Astrocyte (in vitro differentiated cells and primary cell): Measurements from ENCODE around the gene DSCAM. TPM values are rescaled to one million over a fixed set of nuclear protein-coding genes. Genes with fewer than 3 reads are reported as not detected.

Experiments used
- DNase-seq: peaks from one replicate; pipeline ENCODE4 v3.0.0-alpha.2; 2010; ENCODE audit warnings: low read depth
- FAIRE-seq: peaks from 2 replicates; lab custom pipeline; 2011; peaks lifted over from hg19 to GRCh38; lab: Jason Lieb, UNC
- H2AFZ ChIP-seq: 2 replicates; pipeline ENCODE4 v1.6.0; 2012; ENCODE audit warnings: low read depth, low read length, inconsistent platforms
- H3K27ac ChIP-seq: 2 replicates; pipeline ENCODE4 v1.5.1; 2011; ENCODE audit warnings: low read depth, low read length, inconsistent platforms
- H3K27me3 ChIP-seq: 2 replicates; pipeline ENCODE4 v1.6.0; 2011; ENCODE audit warnings: low read length, inconsistent platforms; ENCODE audit not compliant: insufficient read depth
- H3K36me3 ChIP-seq: 2 replicates; pipeline ENCODE4 v1.5.1; 2011; ENCODE audit warnings: low read length, inconsistent platforms; ENCODE audit not compliant: insufficient read depth
- H3K4me1 ChIP-seq: 2 replicates; pipeline ENCODE4 v1.5.1; 2011; ENCODE audit warnings: low read length, inconsistent platforms; ENCODE audit not compliant: insufficient read depth
- H3K4me2 ChIP-seq: 2 replicates; pipeline ENCODE4 v1.6.0; 2012; ENCODE audit warnings: low read length, inconsistent platforms
- H3K4me3 ChIP-seq: 2 replicates; pipeline ENCODE4 v1.5.1; 2011; ENCODE audit warnings: low read depth, mild to moderate bottlenecking, low read length, inconsistent platforms; ENCODE audit not compliant: insufficient read depth
- H3K79me2 ChIP-seq: 2 replicates; pipeline ENCODE4 v1.6.0; 2012; ENCODE audit warnings: mild to moderate bottlenecking, low read length, inconsistent platforms; ENCODE audit not compliant: insufficient read depth
- H3K9ac ChIP-seq: 2 replicates; pipeline ENCODE4 v1.6.0; 2012; ENCODE audit warnings: mild to moderate bottlenecking, low read length, inconsistent platforms
- H3K9me3 ChIP-seq: 2 replicates; pipeline ENCODE4 v1.5.1; 2012; ENCODE audit warnings: low read depth, mild to moderate bottlenecking, low read length, inconsistent platforms; ENCODE audit not compliant: insufficient read depth
- H4K20me1 ChIP-seq: 2 replicates; pipeline ENCODE4 v1.6.0; 2012; ENCODE audit warnings: low read length, inconsistent platforms; ENCODE audit not compliant: insufficient read depth
- H3K27ac Mint-ChIP-seq: one replicate; pipeline ENCODE4 v1.8.0; 2021; ENCODE audit warnings: mild to moderate bottlenecking, mixed read lengths; ENCODE audit not compliant: unreplicated experiment
- H3K27me3 Mint-ChIP-seq: one replicate; pipeline ENCODE4 v1.8.0; 2021; ENCODE audit warnings: low read depth, mixed read lengths; ENCODE audit not compliant: unreplicated experiment
- H3K36me3 Mint-ChIP-seq: one replicate; pipeline ENCODE4 v1.8.0; 2021; ENCODE audit warnings: low read depth, mixed read lengths; ENCODE audit not compliant: unreplicated experiment
- H3K4me1 Mint-ChIP-seq: one replicate; pipeline ENCODE4 v1.8.0; 2021; ENCODE audit warnings: low read depth, mixed read lengths; ENCODE audit not compliant: unreplicated experiment
- H3K4me3 Mint-ChIP-seq: one replicate; pipeline ENCODE4 v1.8.0; 2021; ENCODE audit warnings: mild to moderate bottlenecking, moderate library complexity, mixed read lengths; ENCODE audit not compliant: unreplicated experiment
- H3K9me3 Mint-ChIP-seq: one replicate; pipeline ENCODE4 v1.8.0; 2021; ENCODE audit warnings: mild to moderate bottlenecking, mixed read lengths; ENCODE audit not compliant: unreplicated experiment
- EZH2 ChIP-seq: IDR thresholded peaks from 2 replicates; pipeline ENCODE4 v1.6.1; 2012; ENCODE audit warnings: mild to moderate bottlenecking, low read length, inconsistent platforms; ENCODE audit not compliant: insufficient read depth
- total RNA-seq: library from RNA; stranded (reverse); gene quantifications from 2 replicates; pipeline ENCODE4 v1.2.1, GENCODE V29; 2021
- TF ChIP-seq, protein P1 (sequence below): IDR thresholded peaks from 2 replicates; pipeline ENCODE4 v1.5.1; 2011; ENCODE audit warnings: low read depth, mild to moderate bottlenecking, inconsistent platforms, low read length, moderate library complexity; ENCODE audit not compliant: insufficient read depth

The DSCAM gene
- total RNA-seq, 1 donor from 2014 or later: 0.18 TPM

GRCh38 chr21:40436261-40436660 lies 410.7 kb downstream of the DSCAM start:
- Histone ChIP-seq H3K4me3 (no peak overlapping the region), H2AFZ (no peak overlapping the region), H3K27ac (no peak overlapping the region), H3K27me3 (no peaks in the 10 kb centered on the region), H3K79me2 (no peaks in the 10 kb centered on the region), H3K4me1 (no peaks in the 10 kb centered on the region), H3K36me3 (no peaks in the 10 kb centered on the region), H3K9me3 (peaks cover 4% of the 10 kb centered on the region), H4K20me1 (no peaks in the 10 kb centered on the region), H3K4me2 (no peak overlapping the region), H3K9ac (no peak overlapping the region)
- H3K36me3 Mint-ChIP-seq: no peaks in the 10 kb centered on the region
- no peak overlapping the region for H3K4me3 Mint-ChIP-seq
- no peaks in the 10 kb centered on the region for H3K4me1 Mint-ChIP-seq
- no peak overlapping the region for H3K27ac Mint-ChIP-seq
- FAIRE-seq: no peak
- no peaks in the 10 kb centered on the region for H3K9me3 Mint-ChIP-seq
- H3K27me3 Mint-ChIP-seq: no peaks in the 10 kb centered on the region
- no peak for TF ChIP-seq EZH2
- TF ChIP-seq, protein P1, sequence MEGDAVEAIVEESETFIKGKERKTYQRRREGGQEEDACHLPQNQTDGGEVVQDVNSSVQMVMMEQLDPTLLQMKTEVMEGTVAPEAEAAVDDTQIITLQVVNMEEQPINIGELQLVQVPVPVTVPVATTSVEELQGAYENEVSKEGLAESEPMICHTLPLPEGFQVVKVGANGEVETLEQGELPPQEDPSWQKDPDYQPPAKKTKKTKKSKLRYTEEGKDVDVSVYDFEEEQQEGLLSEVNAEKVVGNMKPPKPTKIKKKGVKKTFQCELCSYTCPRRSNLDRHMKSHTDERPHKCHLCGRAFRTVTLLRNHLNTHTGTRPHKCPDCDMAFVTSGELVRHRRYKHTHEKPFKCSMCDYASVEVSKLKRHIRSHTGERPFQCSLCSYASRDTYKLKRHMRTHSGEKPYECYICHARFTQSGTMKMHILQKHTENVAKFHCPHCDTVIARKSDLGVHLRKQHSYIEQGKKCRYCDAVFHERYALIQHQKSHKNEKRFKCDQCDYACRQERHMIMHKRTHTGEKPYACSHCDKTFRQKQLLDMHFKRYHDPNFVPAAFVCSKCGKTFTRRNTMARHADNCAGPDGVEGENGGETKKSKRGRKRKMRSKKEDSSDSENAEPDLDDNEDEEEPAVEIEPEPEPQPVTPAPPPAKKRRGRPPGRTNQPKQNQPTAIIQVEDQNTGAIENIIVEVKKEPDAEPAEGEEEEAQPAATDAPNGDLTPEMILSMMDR: no peak
- DNase-seq: no peak

DNA sequence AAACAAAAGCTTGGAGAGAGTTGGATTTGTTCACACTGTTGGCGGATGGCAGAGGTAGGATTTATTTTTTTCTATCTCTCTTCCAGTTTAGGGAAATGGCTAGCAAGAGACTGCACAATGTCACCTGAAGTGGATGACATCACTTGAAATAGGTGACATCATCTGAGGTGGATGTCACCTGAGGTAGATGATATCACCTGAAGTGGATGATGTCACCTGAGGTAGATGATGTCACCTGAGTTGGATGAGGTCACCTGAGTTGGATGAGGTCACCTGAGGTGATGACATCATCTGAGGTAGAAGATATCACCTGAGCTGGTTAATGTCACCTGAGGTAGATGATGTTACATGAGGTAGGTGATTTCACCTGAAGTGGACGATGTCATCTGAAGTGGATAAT lies 413.4 kb downstream of the DSCAM start:
- Histone ChIP-seq H3K9ac (no peak overlapping the region), H3K79me2 (no peaks in the 10 kb centered on the region), H3K27me3 (no peaks in the 10 kb centered on the region), H2AFZ (no peak overlapping the region), H3K36me3 (no peaks in the 10 kb centered on the region), H3K27ac (no peak overlapping the region), H3K4me1 (no peaks in the 10 kb centered on the region), H3K4me3 (no peak overlapping the region), H3K9me3 (peaks cover 4% of the 10 kb centered on the region), H3K4me2 (no peak overlapping the region), H4K20me1 (no peaks in the 10 kb centered on the region)
- no peaks in the 10 kb centered on the region for H3K36me3 Mint-ChIP-seq
- FAIRE-seq (no peak), DNase-seq (no peak)
- H3K27me3 Mint-ChIP-seq: no peaks in the 10 kb centered on the region
- no peaks in the 10 kb centered on the region for H3K4me1 Mint-ChIP-seq
- H3K9me3 Mint-ChIP-seq: no peaks in the 10 kb centered on the region
- H3K4me3 Mint-ChIP-seq: no peak overlapping the region
- H3K27ac Mint-ChIP-seq: no peak overlapping the region
- no peak for TF ChIP-seq EZH2
- TF ChIP-seq, protein P1: no peak

- no peak overlapping the region for H3K4me3 Mint-ChIP-seq
- H4K20me1 ChIP-seq: no peaks in the 10 kb centered on the region
- H3K79me2 ChIP-seq: no peaks in the 10 kb centered on the region
- no peak overlapping the region for H3K27ac Mint-ChIP-seq
- no peak overlapping the region for H3K9ac ChIP-seq
- no peaks in the 10 kb centered on the region for H3K4me1 Mint-ChIP-seq
- H3K36me3 ChIP-seq: no peaks in the 10 kb centered on the region
- H3K9me3 Mint-ChIP-seq: peaks cover 6% of the 10 kb centered on the region
- no peak overlapping the region for H2AFZ ChIP-seq
- H3K4me1 ChIP-seq: no peaks in the 10 kb centered on the region
- H3K27ac ChIP-seq: no peak overlapping the region
- no peak overlapping the region for H3K4me2 ChIP-seq
- no peaks in the 10 kb centered on the region for H3K27me3 Mint-ChIP-seq
- H3K36me3 Mint-ChIP-seq: no peaks in the 10 kb centered on the region
- no peak overlapping the region for H3K4me3 ChIP-seq
- peaks cover 5% of the 10 kb centered on the region for H3K9me3 ChIP-seq
- H3K27me3 ChIP-seq: no peaks in the 10 kb centered on the region
- DNase-seq (no peak), FAIRE-seq (no peak)
- TF ChIP-seq, protein P1: no peak
- no peak for TF ChIP-seq EZH2
Measured at GRCh38 chr21:40425981-40426380, 421.0 kb downstream of the DSCAM start.
